HepG2 (cell line): ENCODE results near the gene AADACL2. TPM values are rescaled to one million over a fixed set of nuclear protein-coding genes. Genes with fewer than 3 reads are reported as not detected.

Experiments used
- ATAC-seq: fragments of 200-7000 bp; cut with Tn5 transposase; 3 replicates; pipeline ENCODE4 v1.9.1; 2020; ENCODE audit warnings: mild to moderate bottlenecking, moderate library complexity
- BruUV-seq: library from RNA; stranded (reverse); fragments of 400-500 nt; replicated peaks from 2 replicates; lab custom pipeline; 2021; lab: Mats Ljungman, UMichigan
- CTCF ChIA-PET: fragments of 300-600 bp; formaldehyde crosslinking; extraction: SDS; loops from one replicate; lab custom pipeline; 2021; ENCODE audit warnings: low total read pairs, inconsistent platforms, low intra/inter-chr PET ratio; lab: Yijun Ruan, JAX
- POLR2A ChIA-PET: fragments of 350-600 bp; sonication (Branson Sonifier 250); formaldehyde crosslinking; loops from one replicate; lab custom pipeline; 2020; ENCODE audit warnings: antibody characterized with exemption, inconsistent platforms; lab: Yijun Ruan, JAX
- DNase-seq: peaks from one replicate; pipeline ENCODE4 v3.0.0-alpha.2; 2015; ENCODE audit warnings: low spot score
- FAIRE-seq: peaks from 3 replicates; lab custom pipeline; 2011; peaks lifted over from hg19 to GRCh38; lab: Jason Lieb, UNC
- H2AFZ ChIP-seq: one replicate; pipeline ENCODE4 v1.6.1; 2011; ENCODE audit warnings: low read length, inconsistent platforms
- H3K27ac ChIP-seq: fragments of 300-600 bp; 3 replicates; pipeline ENCODE4 v1.8.0; 2011; ENCODE audit warnings: mixed run types, mild to moderate bottlenecking, mixed read lengths, low read length, inconsistent platforms; ENCODE audit not compliant: insufficient read depth; ENCODE audit errors: extremely low read length
- H3K27me3 ChIP-seq, 2 experiments: fragments of 200-600 bp in 1 of 2; 2 replicates in 1 of 2; 3 replicates in 1 of 2; pipeline versions ENCODE4 v1.6.0 to v1.8.0; 2011; ENCODE audit warnings: low read length in 2 of 2, mild to moderate bottlenecking in 2 of 2, moderate library complexity in 2 of 2, inconsistent platforms in 1 of 2; ENCODE audit not compliant: insufficient read depth in 2 of 2, control insufficient read depth in 1 of 2
- H3K36me3 ChIP-seq, 2 experiments: fragments of 200-600 bp in 1 of 2; replicated peaks in 1 of 2; 2 replicates in 1 of 2; 3 replicates in 1 of 2; pipeline versions ENCODE4 v1.5.1 to v1.8.0; 2011; ENCODE audit warnings: low read length in 2 of 2, inconsistent platforms in 1 of 2; ENCODE audit not compliant: insufficient read depth in 2 of 2, control insufficient read depth in 1 of 2
- H3K4me1 ChIP-seq: 2 replicates; pipeline ENCODE4 v1.5.1; 2012; ENCODE audit warnings: low read length, inconsistent platforms; ENCODE audit not compliant: insufficient read depth
- H3K4me2 ChIP-seq: 2 replicates; pipeline ENCODE4 v1.6.0; 2011; ENCODE audit warnings: low read depth, low read length, inconsistent platforms
- H3K4me3 ChIP-seq, 3 experiments: fragments of 200-600 bp in 1 of 3; sonication (generic), shearing (Covaris generic) in 1 of 3; replicated peaks in 1 of 3; 2 replicates each; pipeline ENCODE4 v1.5.1; 2011 to 2016; ENCODE audit warnings: low read length in 3 of 3, inconsistent platforms in 2 of 3, low read depth in 2 of 3, mild to moderate bottlenecking in 2 of 3, control low read depth in 1 of 3, mixed read lengths in 1 of 3; ENCODE audit not compliant: insufficient read depth in 1 of 3
- H3K79me2 ChIP-seq: one replicate; pipeline ENCODE4 v1.6.1; 2011; ENCODE audit warnings: low read length, inconsistent platforms; ENCODE audit not compliant: insufficient read depth
- H3K9ac ChIP-seq: 2 replicates; pipeline ENCODE4 v1.6.0; 2011; ENCODE audit warnings: mild to moderate bottlenecking, low read depth, low read length, inconsistent platforms; ENCODE audit not compliant: insufficient read depth
- H3K9me3 ChIP-seq: 2 replicates; pipeline ENCODE4 v1.5.1; 2012; ENCODE audit warnings: mild to moderate bottlenecking, low read length
- H4K20me1 ChIP-seq: 2 replicates; pipeline ENCODE4 v1.6.0; 2011; ENCODE audit warnings: inconsistent platforms, mild to moderate bottlenecking, low read length, moderate library complexity; ENCODE audit not compliant: insufficient read depth
- BCL6 ChIP-seq: IDR thresholded peaks from 2 replicates; pipeline ENCODE4 v1.6.1; 2016; ENCODE audit warnings: missing genetic modification reagents, missing compliant biosample characterization
- KIAA2018 ChIP-seq: sonication (generic); formaldehyde crosslinking; IDR thresholded peaks from 2 replicates; pipeline ENCODE4 v1.5.0; 2020; ENCODE audit warnings: mild to moderate bottlenecking, missing genetic modification reagents, borderline replicate concordance
- MED1 ChIP-seq: sonication (generic); formaldehyde crosslinking; IDR thresholded peaks from 2 replicates; pipeline ENCODE4 v1.4.0; 2020; ENCODE audit warnings: missing genetic modification reagents
- SOX13 ChIP-seq, 3 experiments: fragments of 450-650 bp in 1 of 3; sonication (generic) in 1 of 3; formaldehyde crosslinking in 1 of 3; IDR thresholded peaks in 2 of 3; conservative IDR thresholded peaks in 1 of 3; 2 replicates each; pipeline versions ENCODE4 v1.5.0 to v1.6.1; 2016 to 2020; ENCODE audit warnings: antibody characterized with exemption in 1 of 3, mild to moderate bottlenecking in 1 of 3, missing compliant biosample characterization in 1 of 3, missing genetic modification reagents in 1 of 3, moderate library complexity in 1 of 3
- WGBS: methylation state at CpG from one replicate; pipeline ENCODE4 v1.1.6; 2017; ENCODE audit warnings: low lambda C conversion rate; 5-methylcytosine and 5-hydroxymethylcytosine counted together
- in situ Hi-C: cut with HindIII; loops from 2 replicates; pipeline ENCODE4 v1.10.0; 2017; ENCODE audit warnings: low pct_unique_long_range_greater_than_20kb; ENCODE audit not compliant: extremely low pct_ligation_motif_present
- intact Hi-C: fragments of 100-400 bp; cut with micrococcal nuclease; formaldehyde crosslinking; loops from one replicate; pipeline ENCODE4 v1.10.0; 2022; ENCODE audit not compliant: unreplicated experiment
- polyA plus RNA-seq, 8 experiments: library from polyadenylated mRNA; depleted of rRNA in 3 of 8; stranded (reverse) in 7 of 8; unstranded in 1 of 8; fragments of >200 nt; fragmentation: Illumina TruSeq in 4 of 8; extraction: Trizol in 4 of 8; gene quantifications; 2 replicates each; pipeline versions ENCODE4 v1.2.1 to v1.2.3, GENCODE V29; 2011 to 2016; ENCODE audit warnings: low read depth in 4 of 8, missing spikeins in 1 of 8, mixed read lengths in 1 of 8; ENCODE audit not compliant: insufficient read depth in 1 of 8
- total RNA-seq, 5 experiments: library from RNA; depleted of rRNA; stranded (reverse); fragments of >200 nt; fragmentation: Illumina TruSeq; extraction: Trizol; gene quantifications; 2 replicates each; pipeline ENCODE4 v1.2.3, GENCODE V29; 2016; ENCODE audit warnings: low read depth in 1 of 5

Gene AADACL2
- total and polyA plus RNA-seq, 2 of the 13 experiments (the other 11 are each of a cell fraction or from before 2014, with no cell fraction given) = not detected

GRCh38 chr3:151800431-151800830 is 66.7 kb downstream of the AADACL2 start:
- Histone ChIP-seq H3K9me3 (no peaks in the 10 kb centered on the region), H3K4me1 (peaks cover 14% of the 10 kb centered on the region), H3K27me3 (no peaks in the 10 kb centered on the region), H3K4me2 (no peak overlapping the region), H2AFZ (no peak overlapping the region), H4K20me1 (no peaks in the 10 kb centered on the region), H3K9ac (no peak overlapping the region), H3K79me2 (no peaks in the 10 kb centered on the region), H3K36me3 (no peaks in the 10 kb centered on the region), H3K4me3 (no peak overlapping the region), H3K27ac (no peak overlapping the region)
- intact Hi-C loops (loop anchor here (2.0 kb wide), 1 partner anchor 14 kb away; the partner anchor contains the start of gene AADAC), in situ Hi-C loops (no loop called here)
- CTCF ChIA-PET = no interaction called here
- no TSS peak for BruUV-seq
- FAIRE-seq (no peak), DNase-seq (peak; percentile 12), ATAC-seq (no peak)
- WGBS = 51% methylated on average over 2 of the region's 2 CpGs
- TF ChIP-seq SOX13 (IDR thresholded peaks at IDR 0.05) (no peak), SOX13 (CRISPR knock-in tag; conservative IDR thresholded peaks at IDR 0.05 in 1 of 2, IDR thresholded peaks at IDR 0.05 in 1 of 2) (0 out of 4 replicates have a peak, but pooled peaks of 1 of the 2 experiments have one; percentile 7), KIAA2018 (no peak), MED1 (CRISPR knock-in tag) (no peak), BCL6 (CRISPR knock-in tag) (0 out of 2 replicates have a peak, but pooled peaks have one; percentile 11)
- POLR2A ChIA-PET = interaction anchor here (0.9 to 1.0 kb wide), 2 partner anchors 16 to 31 kb away, joined by 3 read pairs; no protein-coding TSS in a partner anchor
